ENCODE results near the gene CDYL. TPM values are rescaled to one million over a fixed set of nuclear protein-coding genes. Genes with fewer than 3 reads are reported as not detected.

CDYL gene
- total RNA-seq, 1 experiment from 2014 or later = 4.2 TPM

GRCh38 chr6:4937414-4937813 lies 161.2 kb downstream of the CDYL start:
- Histone ChIP-seq H3K4me1 (ENCODE audit: low read length) (no peaks in the 10 kb centered on the region), H3K27me3 (ENCODE audit: low read length) (no peaks in the 10 kb centered on the region), H3K79me2 (ENCODE audit: low read length) (no peaks in the 10 kb centered on the region), H3K9me3 (ENCODE audit: low read length) (no peaks in the 10 kb centered on the region), H3K9ac (ENCODE audit: low read length) (no peak overlapping the region), H4K20me1 (ENCODE audit: insufficient read depth, low read depth, low read length) (peaks cover 9% of the 10 kb centered on the region; the same call in 1 of the 2 replicates), H2AFZ (ENCODE audit: low read length) (no peak overlapping the region), H3K4me3 (ENCODE audit: low read length) (no peak overlapping the region), H3K9me2 (replicated peaks; ENCODE audit: insufficient read depth, low read length) (no peaks in the 10 kb centered on the region), H3K27ac (ENCODE audit: low read length) (no peak overlapping the region), H3K36me3 (ENCODE audit: insufficient read depth, low read length) (no peaks in the 10 kb centered on the region), H3K4me2 (ENCODE audit: low read depth, low read length, poor library complexity, severe bottlenecking) (no peak overlapping the region)
- DNase-seq = no peak

- Histone ChIP-seq H3K9me2 (replicated peaks; ENCODE audit: insufficient read depth, low read length) (no peaks in the 10 kb centered on the region), H3K27ac (ENCODE audit: low read length) (no peak overlapping the region), H3K36me3 (ENCODE audit: insufficient read depth, low read length) (no peaks in the 10 kb centered on the region), H3K4me3 (ENCODE audit: low read length) (no peak overlapping the region), H3K9ac (ENCODE audit: low read length) (no peak overlapping the region), H4K20me1 (ENCODE audit: insufficient read depth, low read depth, low read length) (no peaks in the 10 kb centered on the region), H3K4me1 (ENCODE audit: low read length) (no peaks in the 10 kb centered on the region), H3K79me2 (ENCODE audit: low read length) (no peaks in the 10 kb centered on the region), H3K27me3 (ENCODE audit: low read length) (no peaks in the 10 kb centered on the region), H3K4me2 (ENCODE audit: low read depth, low read length, poor library complexity, severe bottlenecking) (no peak overlapping the region), H2AFZ (ENCODE audit: low read length) (no peak overlapping the region), H3K9me3 (ENCODE audit: low read length) (no peaks in the 10 kb centered on the region)
- no peak for DNase-seq
Measured at GRCh38 chr6:4939241-4939640, 163.0 kb downstream of the CDYL start.

DNA sequence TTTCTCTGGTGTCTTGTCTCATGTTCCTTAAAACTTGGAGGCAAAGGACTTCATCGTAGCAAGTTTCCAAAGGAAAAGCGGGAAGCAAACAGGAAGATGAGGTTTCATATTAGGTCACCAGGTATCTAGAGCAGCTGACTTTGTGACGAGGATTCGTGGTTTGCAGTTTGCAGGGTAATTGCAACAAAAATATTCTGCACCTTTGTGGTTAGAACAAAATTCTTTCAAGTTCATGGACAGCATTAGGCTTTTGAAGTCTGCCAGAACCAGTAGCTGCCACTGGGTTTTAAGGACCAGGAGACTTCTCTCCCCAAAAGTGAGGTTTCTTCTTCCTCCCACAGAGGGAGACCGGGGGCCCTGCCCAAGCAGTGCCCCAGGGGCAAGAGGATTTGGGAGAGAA lies 164.2 kb downstream of the CDYL start:
- Histone ChIP-seq H3K4me3 (ENCODE audit: low read length) (no peak overlapping the region), H3K9me2 (replicated peaks; ENCODE audit: insufficient read depth, low read length) (no peaks in the 10 kb centered on the region), H3K79me2 (ENCODE audit: low read length) (no peaks in the 10 kb centered on the region), H3K9ac (ENCODE audit: low read length) (no peak overlapping the region), H3K27me3 (ENCODE audit: low read length) (no peaks in the 10 kb centered on the region), H4K20me1 (ENCODE audit: insufficient read depth, low read depth, low read length) (no peaks in the 10 kb centered on the region), H3K27ac (ENCODE audit: low read length) (no peak overlapping the region), H3K4me1 (ENCODE audit: low read length) (no peaks in the 10 kb centered on the region), H2AFZ (ENCODE audit: low read length) (no peak overlapping the region), H3K36me3 (ENCODE audit: insufficient read depth, low read length) (no peaks in the 10 kb centered on the region), H3K9me3 (ENCODE audit: low read length) (no peaks in the 10 kb centered on the region), H3K4me2 (ENCODE audit: low read depth, low read length, poor library complexity, severe bottlenecking) (no peak overlapping the region)
- DNase-seq = no peak

DNA sequence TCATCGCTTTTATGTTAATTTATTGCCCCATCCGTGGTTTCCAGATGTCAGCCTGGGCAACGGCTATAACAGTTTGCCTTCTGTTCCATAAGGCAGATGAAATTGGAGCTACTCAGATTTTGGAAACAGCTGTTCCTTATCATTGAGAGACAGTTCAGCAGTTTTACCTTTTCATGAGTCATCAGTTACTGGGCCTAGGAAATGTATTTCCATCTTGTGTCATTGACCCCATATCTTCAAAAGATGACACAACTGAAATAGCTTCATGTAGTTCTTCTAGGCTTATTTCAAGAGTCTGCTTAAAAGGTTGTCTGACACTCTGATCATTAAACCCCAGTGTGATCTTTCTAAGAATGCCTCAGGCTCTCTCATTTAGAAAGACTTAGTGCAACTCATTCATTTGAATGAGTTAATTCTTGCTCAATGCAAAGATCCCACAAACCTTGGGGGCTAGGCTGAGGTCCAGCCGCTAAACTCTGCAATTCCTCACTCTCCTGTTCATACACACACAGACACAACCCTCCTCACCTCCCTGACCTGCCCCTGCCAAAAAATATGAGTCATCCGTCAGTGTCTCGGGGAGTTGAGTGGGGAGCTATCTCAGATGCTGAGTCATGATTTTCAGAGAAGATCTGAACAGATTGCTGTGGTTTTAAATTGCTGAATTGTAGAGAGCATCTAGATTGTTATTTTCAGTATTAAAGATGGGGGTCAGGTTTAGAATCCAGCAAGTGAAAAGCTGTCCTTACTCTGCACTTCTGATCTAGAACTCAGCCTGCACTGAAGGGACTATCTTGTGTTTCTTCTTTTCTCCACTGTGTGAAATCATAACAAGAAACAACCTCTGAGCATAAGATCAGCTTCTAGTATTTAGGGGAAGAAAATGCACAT lies 165.8 kb downstream of the CDYL start:
- Histone ChIP-seq H3K36me3 (ENCODE audit: insufficient read depth, low read length) (no peaks in the 10 kb centered on the region), H3K4me3 (ENCODE audit: low read length) (no peak overlapping the region), H3K79me2 (ENCODE audit: low read length) (no peaks in the 10 kb centered on the region), H3K27ac (ENCODE audit: low read length) (no peak overlapping the region), H3K27me3 (ENCODE audit: low read length) (no peaks in the 10 kb centered on the region), H3K9ac (ENCODE audit: low read length) (no peak overlapping the region), H3K4me2 (ENCODE audit: low read depth, low read length, poor library complexity, severe bottlenecking) (no peak overlapping the region), H3K9me3 (ENCODE audit: low read length) (no peaks in the 10 kb centered on the region), H4K20me1 (ENCODE audit: insufficient read depth, low read depth, low read length) (no peaks in the 10 kb centered on the region), H3K4me1 (ENCODE audit: low read length) (no peaks in the 10 kb centered on the region), H2AFZ (ENCODE audit: low read length) (no peak overlapping the region), H3K9me2 (replicated peaks; ENCODE audit: insufficient read depth, low read length) (no peaks in the 10 kb centered on the region)
- no peak for DNase-seq

DNA sequence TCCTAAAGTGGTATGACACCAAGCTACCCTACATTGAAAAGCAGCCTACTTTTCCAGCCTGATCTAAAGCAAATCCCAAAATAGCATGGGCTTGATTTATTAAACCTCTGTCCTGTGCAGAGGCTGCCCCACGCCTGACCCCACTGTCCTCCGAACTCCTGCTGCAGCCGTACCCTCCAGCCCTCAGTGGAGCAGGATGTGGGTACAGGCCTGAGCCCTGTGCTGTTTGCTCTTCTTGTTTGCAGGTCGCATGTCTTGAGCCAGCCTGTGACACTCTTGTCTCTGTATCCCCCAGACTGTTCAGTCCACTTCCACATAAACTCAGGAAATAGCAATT lies 166.4 kb downstream of the CDYL start:
- no peak overlapping the region for H3K27ac ChIP-seq (ENCODE audit: low read length)
- H3K4me3 ChIP-seq (ENCODE audit: low read length) = no peak overlapping the region
- H4K20me1 ChIP-seq (ENCODE audit: insufficient read depth, low read depth, low read length) = no peaks in the 10 kb centered on the region
- no peaks in the 10 kb centered on the region for H3K9me3 ChIP-seq (ENCODE audit: low read length)
- no peaks in the 10 kb centered on the region for H3K27me3 ChIP-seq (ENCODE audit: low read length)
- H2AFZ ChIP-seq (ENCODE audit: low read length) = no peak overlapping the region
- no peaks in the 10 kb centered on the region for H3K9me2 ChIP-seq (replicated peaks; ENCODE audit: insufficient read depth, low read length)
- H3K9ac ChIP-seq (ENCODE audit: low read length) = no peak overlapping the region
- no peak for DNase-seq
- no peaks in the 10 kb centered on the region for H3K4me1 ChIP-seq (ENCODE audit: low read length)
- H3K36me3 ChIP-seq (ENCODE audit: insufficient read depth, low read length) = no peaks in the 10 kb centered on the region
- H3K79me2 ChIP-seq (ENCODE audit: low read length) = no peaks in the 10 kb centered on the region
- no peak overlapping the region for H3K4me2 ChIP-seq (ENCODE audit: low read depth, low read length, poor library complexity, severe bottlenecking)

DNA sequence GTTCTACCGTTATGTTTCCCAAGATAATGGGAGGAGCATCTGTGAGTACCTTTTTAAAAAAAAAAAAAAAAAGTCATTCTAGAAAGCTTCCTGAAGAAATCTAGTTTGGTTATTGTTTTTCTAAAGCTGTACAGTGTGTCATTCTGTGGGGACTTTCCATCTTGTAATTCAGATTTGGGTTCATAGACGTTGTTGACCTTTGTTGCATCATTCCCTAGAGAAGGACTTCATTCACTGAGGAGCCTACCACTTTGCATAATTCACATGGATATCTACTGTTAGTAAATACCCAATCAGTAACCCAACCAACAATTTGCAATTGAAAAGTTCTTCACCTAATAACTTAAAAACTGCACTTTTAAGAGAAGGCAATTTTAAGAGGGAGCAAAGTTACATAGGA lies 167.5 kb downstream of the CDYL start:
- Histone ChIP-seq H3K4me1 (ENCODE audit: low read length) (no peaks in the 10 kb centered on the region), H3K27ac (ENCODE audit: low read length) (no peak overlapping the region), H3K9ac (ENCODE audit: low read length) (no peak overlapping the region), H3K4me3 (ENCODE audit: low read length) (no peak overlapping the region), H3K9me2 (replicated peaks; ENCODE audit: insufficient read depth, low read length) (no peaks in the 10 kb centered on the region), H3K27me3 (ENCODE audit: low read length) (no peaks in the 10 kb centered on the region), H2AFZ (ENCODE audit: low read length) (no peak overlapping the region), H4K20me1 (ENCODE audit: insufficient read depth, low read depth, low read length) (no peaks in the 10 kb centered on the region), H3K79me2 (ENCODE audit: low read length) (no peaks in the 10 kb centered on the region), H3K9me3 (ENCODE audit: low read length) (no peaks in the 10 kb centered on the region), H3K36me3 (ENCODE audit: insufficient read depth, low read length) (no peaks in the 10 kb centered on the region), H3K4me2 (ENCODE audit: low read depth, low read length, poor library complexity, severe bottlenecking) (no peak overlapping the region)
- no peak for DNase-seq

DNA sequence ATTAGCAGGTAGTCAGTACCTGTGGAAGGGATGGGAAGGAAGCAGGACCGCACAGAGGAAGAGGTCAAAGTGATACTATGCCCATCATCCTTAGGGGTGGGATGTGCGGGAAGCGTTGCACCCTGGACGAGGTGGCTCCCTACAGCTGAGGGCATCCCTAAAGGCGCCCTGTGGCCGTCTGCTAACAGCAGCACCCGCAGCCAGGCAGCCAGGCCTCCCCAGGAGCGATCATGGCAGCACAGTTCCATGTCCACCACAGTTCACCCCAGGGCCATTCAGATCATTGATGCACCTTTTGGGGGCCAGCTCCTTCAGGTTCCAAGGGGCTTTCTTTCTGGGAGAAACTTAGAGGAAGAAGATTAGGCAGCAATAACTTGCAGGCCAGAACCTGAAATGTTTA lies 168.1 kb downstream of the CDYL start:
- H3K27ac ChIP-seq (ENCODE audit: low read length) = no peak overlapping the region
- no peaks in the 10 kb centered on the region for H3K9me3 ChIP-seq (ENCODE audit: low read length)
- no peak overlapping the region for H3K4me2 ChIP-seq (ENCODE audit: low read depth, low read length, poor library complexity, severe bottlenecking)
- no peaks in the 10 kb centered on the region for H3K79me2 ChIP-seq (ENCODE audit: low read length)
- no peak overlapping the region for H3K4me3 ChIP-seq (ENCODE audit: low read length)
- H4K20me1 ChIP-seq (ENCODE audit: insufficient read depth, low read depth, low read length) = no peaks in the 10 kb centered on the region
- H3K4me1 ChIP-seq (ENCODE audit: low read length) = no peaks in the 10 kb centered on the region
- H3K9me2 ChIP-seq (replicated peaks; ENCODE audit: insufficient read depth, low read length) = no peaks in the 10 kb centered on the region
- no peaks in the 10 kb centered on the region for H3K36me3 ChIP-seq (ENCODE audit: insufficient read depth, low read length)
- no peak overlapping the region for H2AFZ ChIP-seq (ENCODE audit: low read length)
- H3K9ac ChIP-seq (ENCODE audit: low read length) = no peak overlapping the region
- DNase-seq = no peak
- no peaks in the 10 kb centered on the region for H3K27me3 ChIP-seq (ENCODE audit: low read length)

DNA sequence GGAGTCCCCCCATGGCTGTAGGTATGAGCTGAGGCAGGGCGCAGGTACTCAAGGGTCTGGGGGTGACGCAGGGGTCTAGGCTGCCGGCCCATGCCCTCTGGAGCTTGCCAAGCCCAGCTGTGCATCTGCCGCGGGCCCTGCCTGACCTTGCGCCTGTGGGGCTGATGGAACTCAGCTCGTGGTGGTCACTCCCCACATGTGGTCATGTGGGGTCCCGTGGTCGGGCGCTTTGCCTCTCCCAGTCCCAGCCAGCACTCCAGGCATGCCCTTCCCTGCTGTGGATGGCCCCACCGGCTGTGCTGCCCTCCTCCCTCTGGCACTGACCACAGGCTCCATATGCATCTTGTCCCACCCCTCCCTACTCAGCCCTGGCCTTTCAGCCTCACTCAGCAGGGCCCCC lies 170.3 kb downstream of the CDYL start:
- Histone ChIP-seq H3K4me3 (ENCODE audit: low read length) (no peak overlapping the region), H3K4me1 (ENCODE audit: low read length) (no peaks in the 10 kb centered on the region), H3K9me2 (replicated peaks; ENCODE audit: insufficient read depth, low read length) (no peaks in the 10 kb centered on the region), H3K27ac (ENCODE audit: low read length) (no peak overlapping the region), H3K4me2 (ENCODE audit: low read depth, low read length, poor library complexity, severe bottlenecking) (no peak overlapping the region), H3K9ac (ENCODE audit: low read length) (no peak overlapping the region), H3K9me3 (ENCODE audit: low read length) (no peaks in the 10 kb centered on the region), H3K27me3 (ENCODE audit: low read length) (no peaks in the 10 kb centered on the region), H2AFZ (ENCODE audit: low read length) (no peak overlapping the region), H3K79me2 (ENCODE audit: low read length) (no peaks in the 10 kb centered on the region), H4K20me1 (ENCODE audit: insufficient read depth, low read depth, low read length) (no peaks in the 10 kb centered on the region), H3K36me3 (ENCODE audit: insufficient read depth, low read length) (no peaks in the 10 kb centered on the region)
- DNase-seq = no peak
